ENCODE results near the gene DNAH6.
A peak's percentile ranks its signal among the peaks of the same experiment; 100 is the strongest.
"Not testable (repeated sequence)": the region's sequence is repeated elsewhere in the genome, so short reads cannot be mapped to it uniquely, and the experiment has no call there.

The DNAH6 gene

GRCh38 chr2:84865181-84865783 lies 349.0 kb downstream of the DNAH6 start:
- no peak overlapping the region for H2BK12ac ChIP-seq (ENCODE audit: low read length in 2 of 2)
- no peaks in the 10 kb centered on the region for H3K9me3 ChIP-seq (ENCODE audit: control insufficient read depth, low read length)
- H4K91ac ChIP-seq (ENCODE audit: low read length), result no peak overlapping the region
- no peak overlapping the region for H2AFZ ChIP-seq (ENCODE audit: low read depth, low read length)
- H3K79me1 ChIP-seq (replicated peaks; ENCODE audit: low read length, poor library complexity, severe bottlenecking), result no peaks in the 10 kb centered on the region
- H3K4me2 ChIP-seq (ENCODE audit: low read length, poor library complexity, severe bottlenecking), result no peak overlapping the region
- 90% methylated on average over 6 of the region's 6 CpGs for WGBS
- no peak overlapping the region for H3K4ac ChIP-seq (ENCODE audit: low read depth in 1 of 2, low read length in 2 of 2)
- H3K4me1 ChIP-seq (ENCODE audit: control insufficient read depth, insufficient read depth, low read depth, low read length), result peaks cover 1% of the 10 kb centered on the region
- no peaks in the 10 kb centered on the region for H3K36me3 ChIP-seq (ENCODE audit: control insufficient read depth in 1 of 2, insufficient read depth in 2 of 2, low read depth in 1 of 2, low read length in 2 of 2)
- no peak overlapping the region for H3K9ac ChIP-seq (ENCODE audit: low read length)
- peak; percentile 31 for DNase-seq
- no peak overlapping the region for H3K4me3 ChIP-seq (ENCODE audit: insufficient read depth in 1 of 2, low read depth in 1 of 2, low read length in 2 of 2)
- no peak overlapping the region for H3K23ac ChIP-seq (ENCODE audit: low read length in 2 of 2)
- H2BK5ac ChIP-seq (ENCODE audit: low read depth, low read length, poor library complexity, severe bottlenecking), result no peak overlapping the region
- H3K27ac ChIP-seq (ENCODE audit: low read length, poor library complexity, severe bottlenecking), result no peak overlapping the region
- no peak overlapping the region for H3K18ac ChIP-seq (ENCODE audit: low read depth in 1 of 2, low read length in 2 of 2)
- H3K27me3 ChIP-seq (ENCODE audit: control insufficient read depth in 1 of 2, insufficient read depth in 1 of 2, low read length in 2 of 2), result peaks cover 0 to 17% of the 10 kb centered on the region in 2 experiments
- no peak overlapping the region for H4K8ac ChIP-seq (ENCODE audit: low read length)
- no peak overlapping the region for H3K14ac ChIP-seq (ENCODE audit: low read length in 2 of 2)
- H2BK120ac ChIP-seq (ENCODE audit: low read depth, low read length), result no peak overlapping the region
- no peak overlapping the region for H2BK15ac ChIP-seq (ENCODE audit: low read depth, poor library complexity, severe bottlenecking)
- no peak overlapping the region for H2AK5ac ChIP-seq (ENCODE audit: low read length, severe bottlenecking)

GRCh38 chr2:84866122-84866521 lies 349.8 kb downstream of the DNAH6 start:
- Histone ChIP-seq H3K4me1 (ENCODE audit: control insufficient read depth, insufficient read depth, low read depth, low read length) (peaks cover 1% of the 10 kb centered on the region), H3K9me3 (ENCODE audit: control insufficient read depth, low read length) (no peaks in the 10 kb centered on the region), H3K36me3 (ENCODE audit: control insufficient read depth in 1 of 2, insufficient read depth in 2 of 2, low read depth in 1 of 2, low read length in 2 of 2) (no peaks in the 10 kb centered on the region), H3K14ac (ENCODE audit: low read length in 2 of 2) (no peak overlapping the region), H3K9ac (ENCODE audit: low read length) (peak overlapping the region; percentile 5), H3K27ac (ENCODE audit: low read length, poor library complexity, severe bottlenecking) (no peak overlapping the region), H3K4ac (ENCODE audit: low read depth in 1 of 2, low read length in 2 of 2) (no peak overlapping the region), H3K18ac (ENCODE audit: low read depth in 1 of 2, low read length in 2 of 2) (no peak overlapping the region), H3K79me1 (replicated peaks; ENCODE audit: low read length, poor library complexity, severe bottlenecking) (no peaks in the 10 kb centered on the region), H3K4me3 (ENCODE audit: insufficient read depth in 1 of 2, low read depth in 1 of 2, low read length in 2 of 2) (no peak overlapping the region), H2AK5ac (ENCODE audit: low read length, severe bottlenecking) (no peak overlapping the region), H2BK12ac (ENCODE audit: low read length in 2 of 2) (no peak overlapping the region), H2BK120ac (ENCODE audit: low read depth, low read length) (no peak overlapping the region), H3K27me3 (ENCODE audit: control insufficient read depth in 1 of 2, insufficient read depth in 1 of 2, low read length in 2 of 2) (peaks cover 0 to 19% of the 10 kb centered on the region in 2 experiments), H2BK15ac (ENCODE audit: low read depth, poor library complexity, severe bottlenecking) (no peak overlapping the region), H2BK5ac (ENCODE audit: low read depth, low read length, poor library complexity, severe bottlenecking) (no peak overlapping the region), H2AFZ (ENCODE audit: low read depth, low read length) (no peak overlapping the region), H4K8ac (ENCODE audit: low read length) (no peak overlapping the region), H4K91ac (ENCODE audit: low read length) (no peak overlapping the region), H3K4me2 (ENCODE audit: low read length, poor library complexity, severe bottlenecking) (no peak overlapping the region), H3K23ac (ENCODE audit: low read length in 2 of 2) (no peak overlapping the region)
- DNase-seq, result no peak
- 85% methylated on average over 3 of the region's 3 CpGs for WGBS

GRCh38 chr2:84868327-84868726 lies 352.0 kb downstream of the DNAH6 start:
- not testable (repeated sequence) for H2BK5ac ChIP-seq (ENCODE audit: low read depth, low read length, poor library complexity, severe bottlenecking); H3K9ac ChIP-seq (ENCODE audit: low read length); H3K4me1 ChIP-seq (ENCODE audit: control insufficient read depth, insufficient read depth, low read depth, low read length); H3K14ac ChIP-seq (ENCODE audit: low read length in 2 of 2); H3K9me3 ChIP-seq (ENCODE audit: control insufficient read depth, low read length); H3K36me3 ChIP-seq (ENCODE audit: control insufficient read depth in 1 of 2, insufficient read depth in 2 of 2, low read depth in 1 of 2, low read length in 2 of 2); H2BK120ac ChIP-seq (ENCODE audit: low read depth, low read length); H2AK5ac ChIP-seq (ENCODE audit: low read length, severe bottlenecking); H3K27me3 ChIP-seq (ENCODE audit: control insufficient read depth in 1 of 2, insufficient read depth in 1 of 2, low read length in 2 of 2); H4K91ac ChIP-seq (ENCODE audit: low read length); H2BK12ac ChIP-seq (ENCODE audit: low read length in 2 of 2); H2AFZ ChIP-seq (ENCODE audit: low read depth, low read length); H2BK15ac ChIP-seq (ENCODE audit: low read depth, poor library complexity, severe bottlenecking); H3K79me1 ChIP-seq (replicated peaks; ENCODE audit: low read length, poor library complexity, severe bottlenecking); H3K4me3 ChIP-seq (ENCODE audit: insufficient read depth in 1 of 2, low read depth in 1 of 2, low read length in 2 of 2); H3K27ac ChIP-seq (ENCODE audit: low read length, poor library complexity, severe bottlenecking); H3K18ac ChIP-seq (ENCODE audit: low read depth in 1 of 2, low read length in 2 of 2); DNase-seq; H3K4ac ChIP-seq (ENCODE audit: low read depth in 1 of 2, low read length in 2 of 2); H3K4me2 ChIP-seq (ENCODE audit: low read length, poor library complexity, severe bottlenecking); H4K8ac ChIP-seq (ENCODE audit: low read length); H3K23ac ChIP-seq (ENCODE audit: low read length in 2 of 2)
- no CpG with 5 or more reads among the region's 4 CpGs for WGBS
